IPS-NIHi7 (cell line): Measurements from ENCODE around the gene NELFE.
"Not testable (repeated sequence)": the region's sequence is repeated elsewhere in the genome, so short reads cannot be mapped to it uniquely, and the experiment has no call there.

Experiments used
- DNase-seq: peaks from one replicate; pipeline ENCODE4 v3.0.0; 2012; ENCODE audit warnings: mixed read lengths; ENCODE audit errors: extremely low spot score

The NELFE gene

DNA sequence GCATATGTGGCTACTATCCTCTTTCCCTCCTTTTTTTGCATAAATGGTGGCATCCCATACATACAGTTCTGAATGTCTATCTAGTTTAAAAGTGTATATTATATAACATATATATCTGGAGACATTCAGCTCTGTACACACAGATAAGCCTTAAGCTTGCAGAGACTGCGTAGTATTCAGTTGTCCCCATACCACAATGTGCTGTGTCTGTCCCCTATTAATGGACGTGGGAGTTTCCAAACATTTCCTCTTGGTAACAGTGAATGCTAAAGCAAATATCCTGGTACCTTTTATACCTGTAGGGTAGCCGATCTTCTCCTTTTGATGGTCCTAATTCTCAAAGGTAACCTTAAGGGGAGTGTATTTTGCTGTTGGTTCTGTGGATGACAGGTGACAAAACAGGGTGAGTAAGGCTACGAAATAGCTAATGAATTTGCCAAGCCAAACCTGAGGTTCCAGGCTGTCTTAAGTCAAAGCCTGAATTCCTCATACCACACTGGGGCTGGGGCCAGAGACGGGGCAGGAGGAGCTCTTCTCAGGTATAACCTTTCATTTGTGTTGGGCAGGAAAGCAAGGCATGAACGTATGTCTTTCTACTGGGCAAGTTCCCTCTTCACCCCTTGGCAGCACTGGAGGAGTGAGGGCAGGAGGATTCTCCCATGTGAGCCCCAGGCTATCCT, 39.0 kb downstream of the NELFE start:
- no peak for DNase-seq

DNA sequence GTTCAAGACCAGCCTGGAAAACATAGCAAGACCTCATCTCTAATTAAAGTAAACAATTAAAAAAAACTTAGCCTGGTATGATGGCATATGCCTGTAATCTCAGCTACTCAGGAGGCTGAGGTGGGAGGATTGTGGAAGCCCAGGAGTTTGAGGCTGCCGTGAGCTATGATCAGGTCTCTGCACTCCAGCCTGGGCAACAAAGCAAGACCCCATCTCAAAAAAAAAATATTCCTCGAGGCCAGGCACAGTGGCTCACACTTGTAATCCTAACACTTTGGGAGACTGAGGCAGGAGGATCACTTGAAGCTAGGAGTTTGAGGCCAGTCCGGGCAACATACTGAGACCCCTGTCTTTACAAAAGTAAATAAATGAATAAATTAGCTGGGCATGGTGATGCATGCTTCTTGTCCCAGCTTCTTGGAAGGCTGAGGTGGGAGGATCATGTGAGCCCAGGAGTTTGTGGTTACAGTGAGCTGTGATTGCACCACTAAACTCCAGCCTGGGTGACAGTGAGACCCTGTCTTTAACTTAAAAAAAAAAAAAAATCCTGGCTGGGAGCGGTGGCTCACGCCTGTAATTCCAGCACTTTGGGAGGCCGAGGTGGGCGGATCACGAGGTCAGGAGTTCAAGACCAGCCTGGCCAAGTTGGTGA, 40.6 kb downstream of the NELFE start:
- no peak for DNase-seq

DNA sequence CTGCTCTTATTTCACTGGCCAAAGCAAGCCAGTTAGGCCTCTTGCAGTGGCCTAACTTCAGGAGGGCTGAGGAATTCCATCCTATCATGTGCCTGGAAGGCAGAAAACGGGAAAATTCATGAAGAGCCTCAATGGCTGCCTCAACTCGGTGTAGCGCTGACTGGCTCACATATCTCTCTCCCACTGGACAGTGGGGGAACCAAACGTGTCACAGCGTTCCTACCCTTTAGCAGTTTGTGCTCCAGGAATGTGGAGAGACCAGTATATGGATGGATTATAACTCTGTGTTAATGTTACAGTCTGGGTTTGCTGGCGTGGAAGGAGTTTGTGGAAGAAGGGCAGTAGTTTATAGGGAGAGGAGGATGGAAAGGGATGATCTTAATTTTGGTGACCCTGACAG, 43.0 kb downstream of the NELFE start:
- no peak for DNase-seq

DNA sequence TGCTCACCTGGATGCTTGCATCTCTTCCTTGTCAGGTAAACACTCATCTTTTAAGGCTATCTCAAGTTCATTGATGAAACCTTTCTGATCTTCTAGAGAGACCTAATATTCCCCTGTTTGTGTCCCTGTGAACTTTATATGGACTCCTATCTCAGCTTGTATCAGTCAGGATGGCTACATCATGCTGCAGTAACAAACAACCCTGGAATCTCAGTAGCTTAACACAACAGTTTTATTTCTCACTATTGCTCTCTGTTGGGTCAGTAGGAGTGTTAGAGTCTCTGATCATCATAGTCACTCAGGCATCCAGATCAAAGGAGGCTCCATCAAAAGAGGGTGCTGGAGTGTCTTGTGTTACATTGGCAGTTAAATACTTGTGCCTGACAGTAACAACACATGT, 43.4 kb downstream of the NELFE start:
- DNase-seq: no peak

DNA sequence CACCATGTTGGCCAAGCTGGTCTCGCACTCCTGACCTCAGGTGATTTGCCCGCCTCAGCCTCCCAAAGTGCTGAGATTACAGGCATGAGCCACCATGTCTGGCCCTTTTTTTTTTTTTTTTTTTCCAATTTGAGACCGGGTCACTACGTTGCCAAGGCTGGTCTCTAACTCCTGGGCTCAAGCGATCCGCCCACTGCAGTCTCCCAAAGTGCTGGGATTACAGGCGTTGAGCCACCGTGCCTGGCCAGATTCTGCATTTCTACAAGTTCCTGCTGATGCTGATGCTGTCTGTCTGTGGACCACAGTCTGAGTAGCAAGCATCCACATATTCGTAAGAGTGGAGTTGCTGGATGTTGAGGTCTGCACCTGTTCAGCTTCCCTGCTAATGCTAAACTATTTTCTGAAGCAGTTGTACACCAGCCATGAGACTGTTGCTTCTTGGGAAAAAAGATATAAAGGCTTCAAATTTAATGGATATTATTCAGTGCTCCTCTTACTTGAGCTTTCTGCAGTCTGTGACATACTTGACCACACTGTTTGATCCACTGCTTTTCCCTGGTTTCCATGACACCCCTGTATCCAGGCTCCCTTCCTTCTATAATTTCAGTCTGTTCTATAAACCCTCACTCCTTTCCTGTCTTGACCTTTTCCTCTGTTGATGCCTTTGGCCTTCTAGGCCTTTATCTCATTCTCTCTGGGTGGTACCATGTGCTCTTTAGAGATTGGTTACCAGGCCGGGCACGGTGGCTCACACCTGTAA, 46.8 kb downstream of the NELFE start:
- DNase-seq: no peak

DNA sequence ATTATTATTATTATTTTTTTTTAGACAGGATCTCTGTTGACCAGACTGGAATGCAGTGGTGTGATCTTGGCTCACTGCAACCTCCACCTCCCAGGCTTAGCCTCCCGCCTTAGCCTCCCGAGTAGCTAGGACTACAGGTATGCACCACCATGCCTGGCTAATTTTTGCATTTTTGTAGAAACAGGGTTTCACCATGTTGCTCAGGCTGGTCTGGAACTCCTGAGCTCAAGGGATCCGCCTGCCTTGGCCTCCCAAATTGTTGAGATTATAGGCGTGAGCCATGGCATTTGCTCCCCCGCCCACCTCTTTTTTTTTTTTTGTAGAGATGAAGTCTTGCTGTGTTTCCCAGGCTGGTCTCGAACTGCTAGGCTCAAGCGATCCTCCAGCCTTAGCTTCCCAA, 49.5 kb downstream of the NELFE start:
- not testable (repeated sequence) for DNase-seq

DNA sequence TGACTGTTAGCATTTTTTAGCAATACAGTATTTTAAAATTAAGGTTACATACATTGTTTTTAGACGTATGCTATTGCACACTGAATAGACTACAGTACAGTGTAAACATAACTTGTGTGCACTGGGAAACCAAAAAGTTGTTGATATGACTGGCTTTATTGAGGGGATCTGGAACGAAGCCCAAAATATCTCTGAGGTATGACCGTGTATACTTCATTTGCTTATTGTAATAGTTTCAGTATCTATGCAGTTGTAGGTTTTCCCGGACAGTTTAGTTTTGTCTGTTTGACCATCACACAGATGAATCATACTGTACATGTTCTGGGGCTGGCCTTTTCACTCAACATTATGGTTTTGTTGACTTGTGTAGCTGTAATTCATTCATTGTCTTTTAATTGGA, 50.0 kb downstream of the NELFE start:
- DNase-seq: no peak

DNA sequence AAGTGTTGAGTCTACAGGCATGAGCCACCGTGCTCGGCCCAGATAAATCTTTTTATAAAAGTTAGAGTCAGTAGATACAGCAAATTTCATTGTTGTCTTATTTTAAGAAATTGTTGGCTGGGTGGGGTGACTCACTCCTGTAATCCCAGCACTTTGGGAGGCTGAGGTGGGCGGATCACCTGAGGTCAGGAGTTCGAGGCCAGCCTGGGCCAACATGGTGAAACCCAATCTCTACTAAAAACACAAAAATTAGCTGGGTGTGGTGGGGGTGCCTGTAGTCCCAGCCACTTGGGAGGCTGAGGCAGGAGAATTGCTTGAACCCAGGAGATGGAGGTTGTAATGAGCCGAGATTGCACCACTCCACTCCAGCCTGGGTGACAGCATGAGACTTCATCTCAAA, 50.5 kb downstream of the NELFE start:
- DNase-seq: not testable (repeated sequence)

DNA sequence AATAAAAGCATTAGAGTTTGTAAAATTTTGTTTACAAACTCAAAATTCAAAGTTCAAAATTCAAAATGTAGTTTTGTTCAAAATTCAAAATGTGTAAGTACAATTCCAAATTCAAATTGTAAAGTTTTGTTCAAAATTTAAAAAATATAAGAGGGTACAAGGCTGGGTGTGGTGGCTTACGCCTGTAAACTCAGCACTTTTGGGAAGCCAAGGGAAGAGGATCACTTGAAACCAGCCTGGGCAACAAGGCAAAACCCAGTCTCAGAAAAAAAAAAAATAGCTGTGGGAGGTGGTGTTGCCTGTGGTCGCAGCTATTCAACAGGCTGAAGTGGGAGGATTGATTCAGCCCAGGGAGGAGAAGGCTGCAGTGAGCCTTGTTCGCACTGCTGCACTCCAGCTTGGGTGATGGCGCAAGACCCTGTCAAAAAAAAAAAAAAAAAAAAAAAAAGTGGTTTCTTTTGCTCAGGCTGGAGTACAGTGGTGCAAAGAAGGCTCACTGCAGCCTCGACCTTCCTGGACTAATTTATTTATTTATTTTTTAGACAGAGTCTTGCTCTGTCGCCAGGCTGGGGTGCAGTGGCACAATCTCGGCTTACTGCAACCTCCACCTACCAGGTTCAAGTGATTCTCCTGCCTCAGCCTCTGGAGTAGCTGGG, 51.5 kb downstream of the NELFE start:
- no peak for DNase-seq

DNA sequence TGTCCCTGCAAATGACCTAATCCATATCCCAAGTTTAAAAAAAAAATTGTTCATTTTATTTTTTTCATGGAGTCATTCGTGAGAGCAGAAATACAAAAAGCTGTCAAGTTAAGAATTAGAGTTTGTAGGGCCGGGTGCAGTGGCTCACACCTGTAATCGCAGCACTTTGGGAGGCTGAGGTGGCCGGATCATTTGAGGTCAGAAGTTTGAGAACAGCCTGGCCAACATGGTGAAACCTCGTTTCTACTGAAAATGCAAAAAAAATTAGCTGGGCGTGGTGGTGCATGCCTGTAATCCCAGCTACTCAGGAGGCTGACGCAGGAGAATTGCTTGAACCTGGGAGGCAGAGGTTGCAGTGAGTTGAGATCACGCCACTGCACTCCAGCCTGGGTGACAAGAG, 52.0 kb downstream of the NELFE start:
- DNase-seq: not testable (repeated sequence)

DNA sequence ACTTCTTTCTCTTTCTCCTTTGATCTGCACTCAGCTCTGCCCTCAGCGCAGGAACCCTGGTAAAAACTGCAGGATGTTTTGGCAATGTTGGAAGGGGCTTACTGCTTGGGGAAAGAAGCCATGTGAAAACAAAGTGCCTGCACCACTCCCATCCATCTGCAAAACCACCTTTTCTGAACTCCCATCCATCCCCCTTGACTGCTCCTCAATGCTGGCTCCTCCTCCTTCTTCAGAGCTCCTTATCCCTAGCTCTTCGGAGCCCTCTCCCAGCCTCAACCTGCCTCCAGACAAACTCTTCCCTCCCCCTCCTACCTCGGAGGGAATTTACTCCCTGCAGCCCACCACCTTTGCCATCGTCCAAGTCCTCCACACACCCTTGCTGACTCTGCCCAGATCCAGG, 52.6 kb downstream of the NELFE start:
- peak; percentile 71 for DNase-seq

DNA sequence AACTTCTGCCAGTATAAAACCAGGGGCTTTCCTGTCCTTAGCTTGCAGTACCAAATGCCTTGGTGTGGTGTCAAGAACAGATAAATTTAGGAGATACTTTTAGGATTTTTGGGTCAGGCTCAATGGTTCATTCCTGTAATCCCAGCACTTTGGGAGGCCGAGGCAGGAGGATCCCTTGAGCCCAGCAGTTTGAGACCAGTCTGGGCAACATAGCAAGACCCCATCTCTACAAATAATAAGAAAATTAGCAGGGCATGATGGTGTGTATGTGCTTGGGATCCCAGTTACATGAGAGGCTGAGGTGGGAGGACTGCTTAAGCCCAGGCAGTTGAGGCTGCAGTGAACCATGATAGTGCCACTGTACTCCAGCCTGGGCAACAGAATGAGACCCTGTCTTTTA, 53.7 kb downstream of the NELFE start:
- no peak for DNase-seq

DNA sequence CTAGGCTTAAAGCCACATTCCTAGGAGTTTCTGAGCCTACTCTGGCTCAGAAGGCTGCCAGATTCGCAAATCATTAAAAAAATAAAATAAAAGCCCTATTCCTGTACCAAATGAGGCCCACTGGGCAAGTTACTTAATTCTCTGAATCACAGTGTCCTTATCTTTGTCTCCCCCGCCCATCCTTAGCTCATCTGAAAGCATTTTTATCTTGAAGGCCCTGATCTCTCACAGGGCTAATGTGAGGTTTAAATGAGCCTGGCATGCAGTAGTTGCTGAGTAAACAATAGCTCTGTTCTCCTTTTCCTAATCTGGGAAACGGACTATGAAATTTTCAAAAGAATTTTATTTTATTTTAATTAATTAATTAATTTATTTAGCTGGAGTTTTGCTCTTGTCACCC, 54.8 kb downstream of the NELFE start:
- no peak for DNase-seq
